Esophagus squamous epithelium (tissue), 4 donors: ENCODE data around the gene ZNF385B.

ENCODE experiments used
- CTCF ChIP-seq, 6 experiments: fragments of 450-650 bp in 4 of 6; fragments of 200-600 bp in 2 of 6; sonication (generic) in 2 of 6; IDR thresholded peaks; one replicate each; pipeline ENCODE4 v1.5.1; 2016 to 2019; ENCODE audit warnings: antibody characterized with exemption in 6 of 6, mild to moderate bottlenecking in 4 of 6, moderate library complexity in 4 of 6
- POLR2A ChIP-seq, 4 donors: fragments of 450-650 bp; IDR thresholded peaks; one replicate each; pipeline ENCODE4 v1.6.1; 2017; ENCODE audit warnings: antibody characterized with exemption in 4 of 4, mild to moderate bottlenecking in 4 of 4, moderate library complexity in 3 of 4

DNA sequence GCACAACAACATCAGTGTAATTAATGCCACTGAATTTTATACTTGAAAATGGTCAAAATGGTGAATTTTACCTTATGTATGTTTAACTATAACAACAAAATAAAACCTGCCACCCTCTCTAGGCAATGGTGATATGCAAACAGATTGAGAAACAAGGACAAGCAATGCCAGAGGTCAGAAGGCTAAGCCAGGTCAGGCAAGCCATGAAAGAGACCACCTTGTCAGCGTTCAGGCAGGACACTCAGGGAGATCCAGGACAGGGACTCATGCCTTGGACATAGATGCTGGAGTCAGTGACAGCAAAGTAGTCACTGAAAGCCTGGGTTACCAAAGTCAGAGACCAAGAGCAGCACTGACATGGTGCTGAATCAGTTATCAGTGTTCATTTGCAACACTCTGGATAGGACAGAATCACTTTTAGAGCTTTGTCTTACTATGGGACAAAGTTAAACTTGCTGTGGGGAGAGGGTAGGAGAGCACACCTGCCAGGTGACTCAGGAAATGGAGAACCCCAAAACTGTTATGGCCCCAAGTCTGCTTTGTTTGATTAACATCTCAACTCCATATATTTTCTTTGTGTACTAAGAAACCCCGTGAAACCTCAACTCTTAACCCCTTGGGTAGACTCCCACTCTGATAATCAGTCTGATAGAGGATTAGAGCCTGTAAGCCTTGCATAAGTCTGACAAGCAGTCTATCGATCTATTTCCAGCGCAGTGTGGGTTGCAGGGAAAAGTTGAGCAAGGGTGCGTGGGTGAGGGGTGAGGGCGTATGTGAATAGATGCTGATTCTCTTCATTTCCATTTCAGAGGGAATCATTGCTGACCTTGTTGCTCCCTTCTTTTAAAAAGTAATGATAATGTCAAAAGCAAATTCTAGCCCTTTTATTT, 48.7 kb upstream of the ZNF385B start:
- TF ChIP-seq CTCF (IDR thresholded peaks at IDR 0.05) = no peak
- TF ChIP-seq POLR2A (IDR thresholded peaks at IDR 0.05) = no peak
